Measurements from ENCODE around the gene HAUS7.

- TF ChIP-seq CTCF (conservative IDR thresholded peaks at IDR 0.05; ENCODE audit: low read length): no peak
- TF ChIP-seq EZH2phosphoT487 (IDR thresholded peaks at IDR 0.05; ENCODE audit: borderline replicate concordance, low read depth, low read length): no peak
Observed at GRCh38 chrX:153410373-153410772, 60.0 kb downstream of the HAUS7 start.
